ENCODE measurements around the gene C12orf54. TPM values are rescaled to one million over a fixed set of nuclear protein-coding genes. Genes with fewer than 3 reads are reported as not detected.

Gene C12orf54
- total RNA-seq, 4 donors from 2014 or later: 0.99 to 2.0 (median 1.5) TPM; not detected in 1

Other genes starting within 250 kb of the C12orf54 start
- gene ZNF641, start 131.6 kb upstream of the C12orf54 start, total RNA-seq: 10 to 100 TPM in 2 of 4 donors, 1 to 10 TPM in 2; 7.1 to 17.9 (median 10.0) TPM
- not detected for gene ANP32D, start 9.9 kb upstream of the C12orf54 start, total RNA-seq
- gene OR8S1, start 43.1 kb downstream of the C12orf54 start, total RNA-seq: not detected
- not detected for gene LALBA, start 87.5 kb downstream of the C12orf54 start, total RNA-seq
- 10 to 100 TPM; 23.9 to 46.0 (median 33.3) TPM for gene KANSL2, start 199.7 kb downstream of the C12orf54 start, total RNA-seq
- 10 to 100 TPM; 16.2 to 23.3 (median 18.5) TPM for gene CCNT1, start 234.2 kb downstream of the C12orf54 start, total RNA-seq

All from esophagus squamous epithelium (tissue), 4 donors.